Measurements from ENCODE around the gene JDP2. TPM values are rescaled to one million over a fixed set of nuclear protein-coding genes. Genes with fewer than 3 reads are reported as not detected.
"Not testable (repeated sequence)": the region's sequence is repeated elsewhere in the genome, so short reads cannot be mapped to it uniquely, and the experiment has no call there.

Gene JDP2
- total and polyA plus RNA-seq, 7 donors, result 11.0 to 73.2 (median 37.2) TPM

DNA sequence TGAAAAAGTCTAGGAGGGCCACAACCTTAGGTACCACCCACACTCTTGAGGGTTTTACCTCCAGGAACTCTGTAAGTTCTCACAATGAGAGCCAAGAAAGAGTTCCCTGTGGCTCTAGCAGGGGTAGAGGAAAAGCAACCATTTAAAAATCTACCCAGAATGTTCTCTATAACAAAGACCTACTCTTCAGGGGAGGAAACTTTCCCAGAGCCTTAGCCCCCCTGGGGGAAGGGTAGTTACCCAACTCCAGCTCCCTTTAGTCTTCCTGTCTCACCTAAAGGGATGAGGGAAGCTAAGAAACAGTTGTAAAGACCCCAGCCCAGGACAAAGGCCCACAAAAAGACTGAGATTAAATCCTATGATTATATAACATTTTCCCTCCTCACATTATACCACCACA, 46.2 kb upstream of the JDP2 start:
- ATAC-seq (no peak), DNase-seq (no peak)
- H3K4me3 ChIP-seq, result no peak overlapping the region
- peaks cover 6% of the 10 kb centered on the region for H3K4me1 ChIP-seq
- TF ChIP-seq, protein P1, sequence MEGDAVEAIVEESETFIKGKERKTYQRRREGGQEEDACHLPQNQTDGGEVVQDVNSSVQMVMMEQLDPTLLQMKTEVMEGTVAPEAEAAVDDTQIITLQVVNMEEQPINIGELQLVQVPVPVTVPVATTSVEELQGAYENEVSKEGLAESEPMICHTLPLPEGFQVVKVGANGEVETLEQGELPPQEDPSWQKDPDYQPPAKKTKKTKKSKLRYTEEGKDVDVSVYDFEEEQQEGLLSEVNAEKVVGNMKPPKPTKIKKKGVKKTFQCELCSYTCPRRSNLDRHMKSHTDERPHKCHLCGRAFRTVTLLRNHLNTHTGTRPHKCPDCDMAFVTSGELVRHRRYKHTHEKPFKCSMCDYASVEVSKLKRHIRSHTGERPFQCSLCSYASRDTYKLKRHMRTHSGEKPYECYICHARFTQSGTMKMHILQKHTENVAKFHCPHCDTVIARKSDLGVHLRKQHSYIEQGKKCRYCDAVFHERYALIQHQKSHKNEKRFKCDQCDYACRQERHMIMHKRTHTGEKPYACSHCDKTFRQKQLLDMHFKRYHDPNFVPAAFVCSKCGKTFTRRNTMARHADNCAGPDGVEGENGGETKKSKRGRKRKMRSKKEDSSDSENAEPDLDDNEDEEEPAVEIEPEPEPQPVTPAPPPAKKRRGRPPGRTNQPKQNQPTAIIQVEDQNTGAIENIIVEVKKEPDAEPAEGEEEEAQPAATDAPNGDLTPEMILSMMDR (IDR thresholded peaks at IDR 0.05), result no peak
- H3K9me3 ChIP-seq, result no peaks in the 10 kb centered on the region
- H3K27me3 ChIP-seq (ENCODE audit: insufficient read depth in 3 of 3, low read length in 2 of 3), result no peaks in the 10 kb centered on the region
- H3K36me3 ChIP-seq (ENCODE audit: insufficient read depth in 1 of 2, low read depth in 1 of 2), result no peaks in the 10 kb centered on the region
- intact Hi-C loops (cut with DNase I), result no loop called here
- H3K27ac ChIP-seq, result no peak overlapping the region

DNA sequence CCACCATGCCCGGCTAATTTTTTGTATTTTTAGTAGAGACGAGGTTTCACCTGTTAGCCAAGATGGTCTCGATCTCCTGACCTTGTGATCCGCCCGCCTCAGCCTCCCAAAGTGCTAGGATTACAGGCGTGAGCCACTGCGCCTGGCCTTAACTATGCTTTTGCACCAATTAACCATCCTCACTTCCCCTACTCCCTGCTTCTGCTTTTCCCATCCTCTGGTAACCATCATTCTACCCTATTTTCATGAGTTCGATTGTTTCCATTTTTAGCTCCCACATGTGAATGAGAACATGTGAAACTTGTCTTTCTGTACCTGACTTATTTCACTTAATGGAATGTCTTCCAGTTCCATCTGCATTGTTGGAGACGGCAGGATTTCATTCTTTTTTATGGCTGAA, 44.6 kb upstream of the JDP2 start:
- H3K9me3 ChIP-seq; H3K27ac ChIP-seq; intact Hi-C loops (cut with DNase I); H3K4me3 ChIP-seq; H3K36me3 ChIP-seq (ENCODE audit: insufficient read depth in 1 of 2, low read depth in 1 of 2); DNase-seq; H3K4me1 ChIP-seq; H3K27me3 ChIP-seq (ENCODE audit: insufficient read depth in 3 of 3, low read length in 2 of 3); ATAC-seq: not testable (repeated sequence)
- 92 to 93% (median 93%) methylated on average over 6 to 9 of the region's 9 CpGs for WGBS, 3 donors

DNA sequence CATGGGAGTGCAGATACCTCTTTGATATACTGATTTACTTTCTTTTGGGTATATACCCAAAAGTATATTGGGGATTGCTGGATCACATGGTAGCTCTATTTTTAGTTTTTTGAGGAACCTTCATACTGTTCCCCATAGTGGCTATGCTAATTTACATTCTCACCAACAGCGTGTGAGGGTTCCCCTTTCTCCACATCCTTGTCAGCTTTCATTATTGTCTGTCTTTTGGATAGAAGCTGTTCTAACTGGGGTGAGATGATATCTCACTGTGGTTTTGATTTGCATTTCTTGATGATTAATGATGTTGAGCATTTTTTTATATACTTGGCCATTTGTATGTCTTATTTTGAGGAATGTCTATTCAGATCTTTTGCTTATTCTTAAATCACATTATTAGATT, 44.1 kb upstream of the JDP2 start:
- TF ChIP-seq, protein P1 (IDR thresholded peaks at IDR 0.05), result no peak
- 84 to 90% (median 87%) methylated on average over 1 of the region's 1 CpG for WGBS, 3 donors
- intact Hi-C loops (cut with DNase I), result no loop called here
- no peaks in the 10 kb centered on the region for H3K36me3 ChIP-seq (ENCODE audit: insufficient read depth in 1 of 2, low read depth in 1 of 2)
- H3K27ac ChIP-seq, result no peak overlapping the region
- DNase-seq (no peak), ATAC-seq (no peak)
- no peak overlapping the region for H3K4me3 ChIP-seq
- H3K4me1 ChIP-seq, result peaks cover 6% of the 10 kb centered on the region
- no peaks in the 10 kb centered on the region for H3K27me3 ChIP-seq (ENCODE audit: insufficient read depth in 3 of 3, low read length in 2 of 3)
- H3K9me3 ChIP-seq, result no peaks in the 10 kb centered on the region

DNA sequence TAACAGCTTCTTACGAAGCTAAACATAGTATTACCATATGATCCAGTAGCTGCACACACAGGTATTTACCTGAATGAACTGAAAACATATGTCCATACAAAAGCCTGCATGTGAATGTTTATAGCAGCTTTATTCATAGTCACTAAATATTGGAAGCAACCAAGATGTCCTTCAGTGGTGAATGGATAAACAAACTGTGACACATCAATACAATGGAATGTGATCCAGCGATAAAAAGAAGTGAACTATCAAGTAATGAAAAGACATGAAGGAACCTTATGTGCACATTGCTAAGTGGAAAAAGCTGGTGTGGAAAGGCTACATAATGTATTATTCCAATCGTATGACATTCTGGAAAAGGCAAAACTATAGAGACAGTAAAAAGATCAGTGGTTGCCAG, 38.1 kb upstream of the JDP2 start:
- 84 to 88% (median 87%) methylated on average over 3 of the region's 3 CpGs for WGBS, 3 donors

DNA sequence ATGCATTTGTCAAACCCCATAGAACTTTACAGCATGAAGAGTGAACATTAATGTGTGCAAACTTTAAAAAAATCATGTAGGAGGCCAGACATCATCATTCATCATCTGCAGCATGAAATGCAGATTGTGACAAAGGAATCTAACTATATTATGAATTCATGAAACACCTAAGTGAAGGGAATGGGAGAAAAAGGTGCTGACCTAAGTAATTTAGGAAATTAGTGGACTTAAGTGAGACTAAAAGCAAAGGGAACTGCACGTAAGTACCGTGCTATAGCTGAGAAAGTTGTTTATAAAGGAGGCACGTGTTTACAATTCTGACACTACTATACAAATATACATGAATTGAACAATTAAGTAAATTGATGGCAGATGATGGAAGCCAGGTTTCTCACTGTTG, 37.6 kb upstream of the JDP2 start:
- 88 to 92% (median 90%) methylated on average over 3 of the region's 3 CpGs for WGBS, 3 donors

More for the DNA sequence above, 38.1 kb upstream of the JDP2 start:
- TF ChIP-seq, protein P1 (IDR thresholded peaks at IDR 0.05), result no peak
- Histone ChIP-seq H3K4me3 (no peak overlapping the region), H3K9me3 (no peaks in the 10 kb centered on the region), H3K27ac (no peak overlapping the region), H3K36me3 (ENCODE audit: insufficient read depth in 1 of 2, low read depth in 1 of 2) (no peaks in the 10 kb centered on the region), H3K4me1 (no peaks in the 10 kb centered on the region), H3K27me3 (ENCODE audit: insufficient read depth in 3 of 3, low read length in 2 of 3) (no peaks in the 10 kb centered on the region)
- DNase-seq, result no peak
- no peak for ATAC-seq
- intact Hi-C loops (cut with DNase I), result no loop called here

More for the DNA sequence above, 37.6 kb upstream of the JDP2 start:
- Histone ChIP-seq H3K36me3 (ENCODE audit: insufficient read depth in 1 of 2, low read depth in 1 of 2) (no peaks in the 10 kb centered on the region), H3K27me3 (ENCODE audit: insufficient read depth in 3 of 3, low read length in 2 of 3) (no peaks in the 10 kb centered on the region), H3K9me3 (no peaks in the 10 kb centered on the region), H3K4me3 (no peak overlapping the region), H3K27ac (no peak overlapping the region), H3K4me1 (no peaks in the 10 kb centered on the region)
- DNase-seq, result no peak
- no peak for ATAC-seq
- TF ChIP-seq, protein P1 (IDR thresholded peaks at IDR 0.05), result no peak
- intact Hi-C loops (cut with DNase I), result no loop called here
